ENCODE results near the gene LINC01488.

The LINC01488 gene

DNA sequence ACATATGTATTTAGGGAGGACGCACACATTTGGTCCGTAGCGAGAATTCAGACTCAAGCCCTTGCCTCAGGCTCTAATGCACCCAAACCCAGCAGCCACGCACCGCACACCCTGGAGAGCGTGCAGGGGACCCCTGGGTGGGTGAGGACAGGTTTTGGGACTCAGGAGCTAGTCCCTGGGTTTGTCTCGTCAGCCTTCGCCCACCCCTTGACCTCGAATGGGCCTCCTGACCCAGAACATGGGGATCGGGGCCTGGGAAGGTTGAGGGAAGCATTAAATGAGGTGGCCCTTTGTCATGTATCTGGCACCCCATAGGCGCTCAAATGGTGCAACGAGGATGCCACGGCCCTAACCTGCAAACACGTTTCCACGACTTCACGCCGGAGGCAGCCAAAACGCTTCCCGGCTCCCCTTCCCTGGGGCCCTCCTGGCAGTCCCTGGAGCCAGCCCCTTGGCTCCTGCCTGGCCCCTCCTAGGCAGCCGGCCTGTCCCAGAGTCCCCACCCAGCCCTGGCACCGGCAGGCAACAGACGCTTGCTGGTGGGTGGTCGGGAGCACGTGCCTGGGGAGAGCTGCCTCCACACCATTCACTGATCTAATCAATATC lies 5.5 kb upstream of the LINC01488 start:
- no peak overlapping the region for H3K4me3 ChIP-seq (ENCODE audit: low read depth, low read length)
- H3K36me3 ChIP-seq (ENCODE audit: control insufficient read depth, insufficient read depth, low read length): no peaks in the 10 kb centered on the region
- no peak overlapping the region for H3K27ac ChIP-seq
- TF ChIP-seq, protein P1, sequence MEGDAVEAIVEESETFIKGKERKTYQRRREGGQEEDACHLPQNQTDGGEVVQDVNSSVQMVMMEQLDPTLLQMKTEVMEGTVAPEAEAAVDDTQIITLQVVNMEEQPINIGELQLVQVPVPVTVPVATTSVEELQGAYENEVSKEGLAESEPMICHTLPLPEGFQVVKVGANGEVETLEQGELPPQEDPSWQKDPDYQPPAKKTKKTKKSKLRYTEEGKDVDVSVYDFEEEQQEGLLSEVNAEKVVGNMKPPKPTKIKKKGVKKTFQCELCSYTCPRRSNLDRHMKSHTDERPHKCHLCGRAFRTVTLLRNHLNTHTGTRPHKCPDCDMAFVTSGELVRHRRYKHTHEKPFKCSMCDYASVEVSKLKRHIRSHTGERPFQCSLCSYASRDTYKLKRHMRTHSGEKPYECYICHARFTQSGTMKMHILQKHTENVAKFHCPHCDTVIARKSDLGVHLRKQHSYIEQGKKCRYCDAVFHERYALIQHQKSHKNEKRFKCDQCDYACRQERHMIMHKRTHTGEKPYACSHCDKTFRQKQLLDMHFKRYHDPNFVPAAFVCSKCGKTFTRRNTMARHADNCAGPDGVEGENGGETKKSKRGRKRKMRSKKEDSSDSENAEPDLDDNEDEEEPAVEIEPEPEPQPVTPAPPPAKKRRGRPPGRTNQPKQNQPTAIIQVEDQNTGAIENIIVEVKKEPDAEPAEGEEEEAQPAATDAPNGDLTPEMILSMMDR (IDR thresholded peaks at IDR 0.05): no peak
- no peaks in the 10 kb centered on the region for H3K9me3 ChIP-seq (ENCODE audit: control insufficient read depth, low read length)
- H3K4me2 ChIP-seq (ENCODE audit: low read length): no peak overlapping the region
- no peak overlapping the region for H3K9ac ChIP-seq
- H3K4me1 ChIP-seq: no peaks in the 10 kb centered on the region
- no peak overlapping the region for H2AFZ ChIP-seq
- H3K79me2 ChIP-seq: no peaks in the 10 kb centered on the region
- no peaks in the 10 kb centered on the region for H3K27me3 ChIP-seq (ENCODE audit: control insufficient read depth, insufficient read depth, low read length)

- H3K4me1 ChIP-seq: no peaks in the 10 kb centered on the region
- no peaks in the 10 kb centered on the region for H3K9me3 ChIP-seq (ENCODE audit: control insufficient read depth, low read length)
- H3K27me3 ChIP-seq (ENCODE audit: control insufficient read depth, insufficient read depth, low read length): no peaks in the 10 kb centered on the region
- H3K4me2 ChIP-seq (ENCODE audit: low read length): no peak overlapping the region
- no peak overlapping the region for H2AFZ ChIP-seq
- no peak overlapping the region for H3K27ac ChIP-seq
- no peak overlapping the region for H3K4me3 ChIP-seq (ENCODE audit: low read depth, low read length)
- no peaks in the 10 kb centered on the region for H3K36me3 ChIP-seq (ENCODE audit: control insufficient read depth, insufficient read depth, low read length)
- no peaks in the 10 kb centered on the region for H3K79me2 ChIP-seq
- H3K9ac ChIP-seq: no peak overlapping the region
- TF ChIP-seq, protein P1 (IDR thresholded peaks at IDR 0.05): no peak
Measured at GRCh38 chr11:69476509-69476961, 4.9 kb upstream of the LINC01488 start.

GRCh38 chr11:69477086-69477485 lies 4.4 kb upstream of the LINC01488 start:
- no peaks in the 10 kb centered on the region for H3K27me3 ChIP-seq (ENCODE audit: control insufficient read depth, insufficient read depth, low read length)
- H3K9me3 ChIP-seq (ENCODE audit: control insufficient read depth, low read length): no peaks in the 10 kb centered on the region
- no peaks in the 10 kb centered on the region for H3K4me1 ChIP-seq

DNA sequence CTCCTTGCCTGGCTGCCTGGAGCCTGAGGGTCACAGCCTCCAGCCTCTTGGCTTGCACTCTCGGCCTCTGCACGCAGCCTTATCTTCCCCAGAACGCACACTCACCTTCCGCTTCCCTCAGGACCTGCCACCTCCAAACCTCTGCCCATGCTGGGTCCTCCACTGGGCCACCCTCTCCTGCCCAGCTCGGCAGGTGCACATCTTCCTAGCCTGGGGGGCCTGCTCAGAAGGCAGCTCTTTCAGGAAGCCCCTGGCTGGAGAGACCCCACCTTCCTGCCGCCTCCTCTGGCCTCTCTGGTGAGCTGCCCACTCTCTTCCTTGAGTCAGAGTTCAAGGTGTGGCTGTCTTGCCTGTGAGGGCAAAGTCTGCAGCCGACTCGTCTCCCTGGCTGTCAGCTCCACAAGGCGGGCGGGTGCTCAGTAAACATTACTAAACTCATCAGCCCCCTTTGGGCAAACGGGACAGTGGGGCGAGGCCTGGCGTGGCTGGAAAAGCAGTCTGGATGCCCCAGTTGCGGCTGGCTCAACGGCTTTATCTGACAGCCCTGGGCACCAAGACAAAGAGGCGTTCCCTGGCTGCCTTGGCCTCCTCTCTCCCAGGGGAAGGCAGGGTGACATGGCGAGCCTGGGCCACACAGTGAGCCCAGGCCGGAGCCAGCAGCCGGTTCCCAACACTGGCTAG lies 1.7 kb upstream of the LINC01488 start:
- Histone ChIP-seq H3K9me3 (ENCODE audit: control insufficient read depth, low read length) (no peaks in the 10 kb centered on the region), H2AFZ (no peak overlapping the region), H3K36me3 (ENCODE audit: control insufficient read depth, insufficient read depth, low read length) (no peaks in the 10 kb centered on the region), H3K27ac (no peak overlapping the region), H3K79me2 (no peaks in the 10 kb centered on the region), H3K4me3 (ENCODE audit: low read depth, low read length) (no peak overlapping the region), H3K9ac (no peak overlapping the region), H3K4me1 (no peaks in the 10 kb centered on the region), H3K4me2 (ENCODE audit: low read length) (no peak overlapping the region), H3K27me3 (ENCODE audit: control insufficient read depth, insufficient read depth, low read length) (no peaks in the 10 kb centered on the region)
- TF ChIP-seq, protein P1 (IDR thresholded peaks at IDR 0.05): no peak

More at GRCh38 chr11:69477086-69477485, 4.4 kb upstream of the LINC01488 start:
- no peak overlapping the region for H3K9ac ChIP-seq
- no peak overlapping the region for H3K4me2 ChIP-seq (ENCODE audit: low read length)
- no peak overlapping the region for H3K4me3 ChIP-seq (ENCODE audit: low read depth, low read length)
- no peak overlapping the region for H3K27ac ChIP-seq
- H3K36me3 ChIP-seq (ENCODE audit: control insufficient read depth, insufficient read depth, low read length): no peaks in the 10 kb centered on the region
- no peak overlapping the region for H2AFZ ChIP-seq
- TF ChIP-seq, protein P1 (IDR thresholded peaks at IDR 0.05): no peak
- H3K79me2 ChIP-seq: no peaks in the 10 kb centered on the region

Data from parathyroid adenoma (tissue), 2 donors.